GM23338 (cell line): ENCODE results near the gene PIPOX.

Experiments
- CREB1 ChIP-seq: fragments of 250-450 bp; sonication (Bioruptor Pico); IDR thresholded peaks from 2 replicates; pipeline ENCODE4 v1.5.0; 2020; ENCODE audit warnings: low read depth, mild to moderate bottlenecking, moderate library complexity
- CTCF ChIP-seq, 2 experiments: fragments of 200-600 bp in 1 of 2; sonication (generic) in 1 of 2; conservative IDR thresholded peaks; 2 replicates each; pipeline versions ENCODE4 v1.5.1 to v1.6.1; 2016 to 2017; ENCODE audit warnings: antibody characterized with exemption in 2 of 2, low read depth in 2 of 2, mild to moderate bottlenecking in 2 of 2, moderate library complexity in 1 of 2
- EZH2 ChIP-seq: fragments of 200-600 bp; sonication (generic); IDR thresholded peaks from one replicate; pipeline ENCODE4 v1.8.0; 2017; ENCODE audit warnings: antibody characterized with exemption, mild to moderate bottlenecking, low read depth; ENCODE audit not compliant: unreplicated experiment
- EZH2phosphoT487 ChIP-seq: fragments of 200-600 bp; sonication (generic); IDR thresholded peaks from one replicate; pipeline ENCODE4 v1.8.1; 2018; ENCODE audit warnings: antibody characterized with exemption; ENCODE audit not compliant: unreplicated experiment
- NANOG ChIP-seq: IDR thresholded peaks from 2 replicates; pipeline ENCODE4 v1.6.1; 2016; ENCODE audit warnings: antibody characterized with exemption, borderline replicate concordance
- POLR2AphosphoS5 ChIP-seq: IDR thresholded peaks from 2 replicates; pipeline ENCODE4 v1.6.1; 2016; ENCODE audit warnings: antibody characterized with exemption, low read depth
- REST ChIP-seq: IDR thresholded peaks from one replicate; pipeline ENCODE4 v1.6.1; 2018; ENCODE audit warnings: antibody characterized with exemption; ENCODE audit not compliant: unreplicated experiment
- ZNF114 ChIP-seq: fragments of 250-450 bp; sonication (Bioruptor Pico); IDR thresholded peaks from 2 replicates; pipeline ENCODE4 v1.5.0; 2020; ENCODE audit warnings: mild to moderate bottlenecking, moderate library complexity

GRCh38 chr17:29076722-29077121, 33.8 kb downstream of the PIPOX start:
- no peak for TF ChIP-seq POLR2AphosphoS5
- no peak for TF ChIP-seq CTCF (conservative IDR thresholded peaks at IDR 0.05; ENCODE audit: low read depth in 2 of 2)
- no peak for TF ChIP-seq ZNF114 (CRISPR knock-in tag)
- TF ChIP-seq CREB1 (CRISPR knock-in tag): no peak
- TF ChIP-seq EZH2phosphoT487: no peak
- no peak for TF ChIP-seq EZH2
- no peak for TF ChIP-seq REST
- no peak for TF ChIP-seq NANOG
